HG03064 (cell line): ENCODE measurements around the gene C19orf12.

ENCODE experiments used
- ATAC-seq: cut with Tn5 transposase; IDR thresholded peaks from one replicate; pipeline ENCODE4 v1.9.1; 2021; ENCODE audit warnings: low read depth; ENCODE audit not compliant: unreplicated experiment

The C19orf12 gene

DNA sequence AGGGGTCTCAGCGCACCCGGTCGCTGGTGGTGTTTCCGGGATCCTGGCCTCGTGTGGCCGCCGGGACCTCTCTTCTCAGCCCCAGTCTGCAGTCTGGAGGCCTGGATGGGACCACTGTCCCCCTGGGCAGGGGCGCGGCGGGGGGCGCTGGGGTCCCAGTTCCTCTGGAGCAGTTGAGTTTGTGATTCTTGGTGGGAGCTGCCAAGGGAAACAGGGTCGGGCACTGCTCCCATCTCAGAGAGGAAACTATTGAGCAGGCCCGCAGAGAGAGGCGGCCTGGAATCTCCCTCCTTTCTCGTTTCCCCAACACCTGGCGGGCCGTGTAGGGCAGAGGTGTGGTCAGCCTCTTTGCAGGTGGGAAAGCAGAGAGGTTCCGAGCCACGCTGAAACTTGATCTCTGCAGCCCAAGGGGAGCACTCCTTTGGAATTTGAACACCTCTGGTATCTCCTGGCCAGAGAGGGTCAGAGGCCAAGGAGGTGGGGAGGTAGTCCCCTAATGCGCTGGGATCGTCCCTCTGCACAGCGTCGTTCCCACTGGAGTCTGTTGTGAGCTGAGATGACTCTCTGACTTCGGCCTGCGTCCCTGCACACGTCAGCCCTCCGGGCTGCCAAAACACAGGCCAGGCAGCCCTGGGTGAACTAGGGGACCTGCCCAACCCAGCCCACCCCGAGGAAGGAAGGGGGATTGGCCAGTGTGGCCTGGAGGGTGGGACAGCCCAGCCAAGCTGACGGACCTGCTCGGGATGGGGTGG, 49.1 kb downstream of the C19orf12 start:
- no peak for ATAC-seq

DNA sequence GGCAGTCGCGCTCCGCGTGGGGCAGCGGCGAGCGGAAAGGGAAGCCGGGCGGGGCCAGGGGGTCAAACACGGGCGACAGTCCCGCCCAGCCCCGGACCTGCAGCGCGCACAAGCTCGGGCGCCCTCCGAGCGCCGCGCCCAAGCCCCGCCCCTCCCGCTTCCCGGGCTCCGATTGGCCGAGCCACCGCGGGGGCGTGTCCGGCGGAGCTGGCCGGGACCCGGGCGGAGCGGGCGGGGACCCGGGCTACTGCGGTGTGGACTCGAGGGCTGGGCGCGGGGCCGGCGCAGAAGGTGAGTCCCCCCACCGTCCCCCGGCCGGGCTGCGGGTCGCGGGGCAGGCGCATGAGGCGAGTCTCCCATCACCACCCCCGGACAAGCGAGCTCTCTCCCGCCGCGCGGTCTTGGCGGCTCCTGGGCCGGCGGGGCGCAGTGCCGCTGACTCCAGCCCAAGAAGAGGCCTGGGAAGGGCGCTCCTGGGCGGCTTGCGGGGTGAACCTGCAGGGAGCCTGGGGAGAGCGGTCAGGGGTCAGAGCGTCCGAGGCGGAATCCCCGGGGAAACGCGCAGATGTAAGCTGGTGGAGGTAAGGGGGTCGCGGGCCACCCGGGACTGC, 49.7 kb downstream of the C19orf12 start, which contains the start of gene PLEKHF1:
Gene PLEKHF1, plus strand, starts transcription at position 247 of the 611 bp plus-strand sequence. CDS start 8,379 bp downstream, outside the sequence.
- peak; percentile 73 for ATAC-seq

DNA sequence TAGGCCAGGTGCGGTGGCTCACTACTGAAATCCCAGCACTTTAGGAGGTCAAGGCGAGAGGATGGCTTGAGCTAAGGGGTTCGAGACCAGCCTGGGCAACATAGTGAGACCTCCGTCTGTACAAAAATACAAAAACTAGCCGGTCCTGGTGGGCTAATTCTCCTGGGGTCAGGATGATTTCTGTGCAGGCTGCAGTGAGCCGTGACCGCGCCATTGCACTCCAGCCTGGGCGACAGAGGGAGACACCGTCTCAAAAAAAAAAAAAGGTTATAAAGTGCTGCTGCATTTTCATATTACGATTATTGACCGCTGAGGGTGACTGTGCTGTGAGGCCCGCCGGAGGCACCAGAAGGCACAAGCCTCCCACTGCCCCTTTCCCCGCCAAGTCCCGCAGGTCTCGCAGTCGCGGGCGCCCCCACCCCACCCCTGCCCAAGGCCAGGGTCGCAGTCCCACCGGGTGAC, 50.3 kb downstream of the C19orf12 start:
- no peak for ATAC-seq

DNA sequence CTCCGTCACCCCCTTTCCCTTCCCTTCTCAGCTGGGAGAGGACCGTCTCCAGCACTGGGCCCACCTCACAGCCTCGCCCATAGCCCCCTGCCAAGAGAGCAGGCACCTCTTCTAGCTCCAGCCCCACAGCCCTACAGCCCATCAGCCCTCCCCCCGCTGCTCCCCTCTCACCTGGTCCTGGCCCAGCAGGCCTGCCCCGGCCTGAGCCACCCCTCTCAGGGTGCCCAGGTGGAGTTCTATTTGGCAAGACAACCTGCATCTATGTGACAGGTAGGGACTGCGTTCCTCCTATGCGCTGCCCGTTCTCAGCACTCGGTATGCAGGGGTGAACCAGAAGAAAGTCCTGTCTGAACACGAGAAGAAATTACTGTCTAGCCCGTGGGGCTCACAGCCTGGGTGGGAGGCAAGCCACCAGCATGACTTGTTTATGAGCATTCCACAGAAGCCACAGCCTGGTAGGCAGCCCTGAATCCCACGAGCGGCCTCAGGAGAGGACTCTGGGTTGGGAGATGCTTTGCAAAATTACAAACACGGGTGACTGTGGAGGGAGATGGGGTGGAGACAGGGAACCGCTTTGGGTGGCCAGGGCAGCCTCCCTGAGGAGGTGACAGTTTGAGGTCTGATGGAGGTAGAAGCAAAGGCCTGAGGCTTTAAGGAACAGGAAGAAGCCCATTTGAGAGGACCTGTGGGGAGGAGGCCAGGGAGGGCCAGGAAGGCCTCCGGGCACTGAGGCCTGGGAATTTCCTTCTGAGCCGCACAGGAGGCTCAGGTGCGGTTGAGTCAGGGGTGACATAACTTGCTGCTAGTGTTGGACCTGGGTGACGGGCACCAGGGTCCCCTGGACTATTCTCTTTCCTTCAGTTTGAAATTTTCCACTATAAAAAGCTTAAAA, 51.0 kb downstream of the C19orf12 start:
- ATAC-seq: no peak

DNA sequence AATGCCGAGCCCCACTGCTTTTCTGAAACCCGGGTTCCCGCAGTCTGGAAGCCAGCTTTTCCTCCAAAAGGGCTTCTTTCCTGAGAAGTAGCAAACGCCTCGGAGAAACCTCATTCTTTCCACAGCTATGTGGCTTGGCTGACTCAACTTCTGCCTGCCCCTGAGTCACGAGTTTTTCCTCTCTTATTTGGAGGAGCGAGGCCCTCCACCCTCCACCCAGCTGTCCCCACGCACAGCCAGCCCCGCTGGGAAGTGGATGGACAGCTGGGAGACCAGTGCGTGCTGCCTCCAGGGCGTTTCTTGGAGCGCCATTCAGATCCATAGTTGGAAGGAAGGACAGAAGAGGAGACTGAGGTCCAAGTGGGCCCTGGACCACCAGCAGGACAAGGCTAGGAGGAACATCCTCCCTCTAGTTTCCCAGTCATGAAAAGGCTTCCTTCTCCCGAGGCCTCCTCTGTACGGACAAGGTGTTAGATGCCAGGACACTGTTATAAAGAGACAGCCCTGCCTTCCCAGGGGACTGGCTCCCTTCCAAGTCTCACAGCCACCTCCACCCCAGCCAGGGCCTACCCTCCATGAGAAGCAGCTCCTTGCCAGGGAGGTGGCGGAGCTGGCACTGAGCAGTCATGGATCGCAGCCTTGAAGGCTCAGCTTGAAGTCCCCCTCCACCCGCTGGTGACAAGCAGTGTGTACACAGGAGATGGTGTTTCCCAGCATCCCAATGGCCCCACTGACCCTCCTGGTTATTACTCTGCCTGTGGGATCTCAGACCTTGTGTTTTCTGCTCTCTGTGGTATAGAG, 52.3 kb downstream of the C19orf12 start:
- no peak for ATAC-seq

DNA sequence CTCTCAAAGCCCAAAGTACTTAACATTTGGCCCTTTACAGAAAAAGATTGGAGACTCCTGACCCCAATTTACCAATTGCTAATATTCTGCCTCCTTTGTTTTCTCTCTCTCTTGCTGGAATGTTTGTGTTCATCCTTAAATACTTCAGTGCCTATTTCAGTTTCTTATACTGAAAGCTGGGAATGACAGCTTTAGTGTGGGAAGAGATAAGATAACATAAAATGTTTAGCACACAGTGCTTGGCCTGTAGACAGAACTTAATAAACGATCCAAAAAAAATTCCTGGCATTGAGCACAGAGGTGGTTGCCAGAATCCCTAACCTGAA, 52.8 kb downstream of the C19orf12 start:
- no peak for ATAC-seq

DNA sequence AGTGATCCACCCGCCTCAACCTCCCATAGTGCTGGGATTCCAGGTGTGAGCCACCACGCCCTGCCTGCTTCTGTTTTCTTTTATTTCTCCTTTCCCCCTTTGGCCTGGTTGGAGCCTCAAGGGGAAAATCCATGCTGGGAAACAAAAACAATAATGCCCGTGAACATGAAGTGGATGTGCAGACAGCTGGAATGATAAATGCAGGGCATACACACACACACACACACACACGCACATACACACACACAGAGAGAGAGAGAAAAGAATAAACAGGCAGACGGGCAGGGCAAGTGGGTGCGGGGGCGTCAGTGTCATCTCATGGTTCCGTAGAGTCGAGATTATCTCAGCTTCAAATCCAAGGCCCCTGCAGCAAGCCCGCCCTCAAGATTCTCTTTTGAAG, 54.2 kb downstream of the C19orf12 start:
- no peak for ATAC-seq

DNA sequence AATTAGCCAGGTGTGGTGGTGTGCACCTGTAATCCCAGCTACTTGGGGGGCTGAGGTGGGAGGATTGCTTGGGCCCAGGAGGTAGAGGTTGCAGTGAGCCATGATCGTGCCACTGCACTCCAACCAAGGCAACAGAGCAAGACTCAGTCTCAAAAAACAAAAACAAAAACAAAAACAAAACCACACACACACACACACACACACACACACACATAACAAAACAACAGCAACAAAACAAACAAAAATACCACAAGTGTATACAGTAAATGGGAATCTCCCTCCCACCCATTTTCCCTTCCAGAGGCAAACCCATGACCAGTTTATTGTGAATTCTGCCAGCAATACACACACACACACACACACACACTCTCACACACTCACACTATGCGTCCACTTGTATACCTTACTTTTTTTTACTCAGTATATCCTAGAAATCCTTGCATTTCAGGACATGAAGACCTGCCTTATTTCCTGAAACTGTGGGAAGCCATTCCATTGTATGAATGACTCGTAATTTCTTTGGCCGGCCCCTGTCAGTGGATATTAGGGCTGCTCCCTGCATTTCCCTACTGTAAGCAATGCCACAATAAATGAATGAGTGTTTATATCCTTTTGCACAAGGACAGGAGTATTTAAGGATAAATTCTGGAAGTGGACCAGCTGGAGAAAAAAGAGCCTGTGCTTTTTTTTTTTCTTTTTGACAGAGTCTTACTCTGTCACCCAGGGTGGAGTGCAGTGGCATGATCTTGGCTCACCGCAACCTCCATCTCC, 56.7 kb downstream of the C19orf12 start:
- ATAC-seq: no peak

DNA sequence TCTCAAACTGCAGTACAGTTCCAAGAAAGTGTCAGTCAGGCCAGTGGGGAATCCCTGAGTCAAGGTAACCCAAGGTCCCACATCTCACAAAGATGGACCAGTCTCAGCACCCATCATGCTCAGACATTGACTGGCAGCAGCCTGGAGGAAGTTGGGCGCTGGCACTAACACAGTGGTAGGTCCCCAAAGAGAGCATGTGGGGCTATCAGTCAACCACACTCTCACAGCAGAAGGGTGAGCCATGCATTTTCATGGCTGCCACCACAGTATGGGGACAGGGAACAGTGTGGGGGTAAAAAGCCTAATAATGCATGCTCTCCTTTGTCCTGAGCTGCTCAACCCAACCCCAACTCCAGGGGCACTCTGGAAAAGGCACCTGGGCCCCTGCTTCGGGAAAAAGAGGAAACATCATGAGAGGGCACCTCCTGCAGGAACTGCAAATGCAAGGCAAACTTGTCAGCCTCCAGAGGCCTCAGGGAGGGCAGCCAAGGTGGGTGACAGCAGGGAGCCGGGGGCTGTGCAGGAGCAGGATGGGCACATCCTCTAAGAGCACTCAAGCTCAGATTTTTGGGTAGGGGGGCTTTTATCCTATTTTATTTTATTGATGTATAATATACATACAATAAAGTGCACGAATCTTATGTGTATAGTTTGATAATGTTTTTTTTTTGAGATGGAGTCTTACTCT, 59.3 kb downstream of the C19orf12 start:
- no peak for ATAC-seq

DNA sequence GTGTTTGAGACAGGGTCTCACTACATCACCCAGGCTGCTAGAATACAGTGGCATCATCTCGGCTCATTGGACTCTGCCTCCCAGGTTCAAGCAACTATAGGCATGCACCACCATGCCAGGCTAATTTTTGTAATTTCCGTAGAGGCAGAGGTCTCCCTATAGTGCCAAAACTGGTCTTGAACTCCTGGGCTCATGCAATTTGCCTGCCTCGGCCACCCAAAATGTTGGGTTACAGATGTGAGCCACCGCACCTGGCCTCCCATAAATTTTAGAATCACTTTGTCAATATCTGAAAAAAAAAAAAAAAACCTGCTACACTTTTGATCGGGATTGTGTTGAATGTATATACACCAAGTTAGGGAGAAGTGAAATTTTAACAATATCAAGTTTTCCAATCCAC, 61.7 kb downstream of the C19orf12 start:
- ATAC-seq: no peak

DNA sequence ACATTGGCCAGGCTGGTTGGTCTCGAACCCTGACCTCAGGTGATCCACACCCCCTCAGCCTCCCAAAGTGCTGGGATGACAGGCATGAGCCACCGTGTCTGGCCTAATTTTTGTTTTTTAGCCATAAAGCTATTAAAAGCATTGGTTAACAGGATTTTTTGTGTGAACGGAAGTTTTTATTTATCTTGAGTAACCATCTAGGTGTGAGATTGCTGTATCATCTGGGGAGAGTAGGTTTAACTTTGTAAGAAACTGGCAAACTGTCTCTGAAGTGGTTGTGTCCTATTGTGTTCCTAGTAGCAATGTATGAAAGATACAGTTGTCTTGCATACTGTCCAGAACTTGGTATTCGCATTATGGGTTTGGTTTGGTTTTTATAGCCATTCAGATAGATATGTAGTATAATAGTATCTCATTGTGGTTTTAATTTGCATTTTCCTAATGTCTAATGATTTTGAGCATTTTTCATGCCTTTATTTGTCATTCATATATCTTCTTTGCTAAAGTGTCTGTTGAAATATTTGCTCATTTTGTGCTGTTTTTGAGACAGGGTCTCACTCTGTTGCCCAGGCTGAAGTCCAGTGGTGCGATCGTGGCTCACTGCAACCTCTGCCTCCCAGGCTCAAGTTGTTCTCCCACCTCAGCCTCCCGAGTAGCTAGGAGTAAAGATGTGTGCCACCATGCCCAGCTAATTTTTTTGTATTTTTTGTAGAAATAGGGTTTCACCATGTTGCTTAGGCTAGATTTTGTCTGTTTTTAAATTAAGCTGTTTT, 63.3 kb downstream of the C19orf12 start:
- no peak for ATAC-seq

DNA sequence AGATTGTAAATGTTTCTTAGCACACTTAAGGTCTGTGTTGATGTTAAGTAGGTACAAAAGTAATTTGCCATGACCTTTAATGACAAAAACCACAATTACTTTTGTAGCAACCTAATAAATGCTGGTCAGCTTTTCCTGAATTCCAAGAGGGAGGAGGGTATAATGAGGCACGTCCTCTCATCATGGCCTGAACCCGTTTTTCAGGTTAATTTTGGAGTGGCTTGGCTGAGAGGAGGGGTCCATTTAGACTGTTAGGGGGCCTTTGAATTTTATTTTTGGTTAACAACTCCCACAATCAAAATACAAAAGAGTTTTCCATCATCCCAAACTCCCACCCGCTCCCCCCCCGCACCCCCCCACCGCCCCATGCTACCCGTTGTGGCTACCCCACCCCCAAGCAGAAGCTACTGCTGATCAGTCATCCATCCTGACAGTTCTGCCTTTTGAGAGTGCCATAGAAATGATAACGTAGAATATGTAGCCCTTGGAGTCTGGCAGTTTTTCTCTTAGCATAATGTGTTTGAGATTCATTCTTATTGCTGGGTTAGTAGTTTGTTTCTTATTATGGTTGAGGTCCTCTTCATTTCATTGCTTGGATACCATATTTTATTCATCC, 64.2 kb downstream of the C19orf12 start:
- ATAC-seq: no peak
